Epithelial cell of proximal tubule (primary cell): ENCODE measurements around the gene TRERF1. TPM values are rescaled to one million over a fixed set of nuclear protein-coding genes. Genes with fewer than 3 reads are reported as not detected.

Experiments
- DNase-seq: peaks from one replicate; pipeline ENCODE4 v3.0.0-alpha.2; 2011; ENCODE audit warnings: low read depth
- H3K4me3 ChIP-seq: 2 replicates; pipeline ENCODE4 v1.5.1; 2011; ENCODE audit warnings: low read depth, mild to moderate bottlenecking, low read length
- total RNA-seq: library from RNA; depleted of rRNA; stranded (reverse); fragments of >200 nt; gene quantifications from 2 replicates; pipeline ENCODE4 v1.2.3, GENCODE V29; 2015
- TF ChIP-seq, protein P1 (sequence below): conservative IDR thresholded peaks from 2 replicates; pipeline ENCODE4 v1.5.1; 2012; ENCODE audit warnings: low read depth, mild to moderate bottlenecking, low read length

The TRERF1 gene
- total RNA-seq, 1 donor from 2014 or later = 2.2 TPM

DNA sequence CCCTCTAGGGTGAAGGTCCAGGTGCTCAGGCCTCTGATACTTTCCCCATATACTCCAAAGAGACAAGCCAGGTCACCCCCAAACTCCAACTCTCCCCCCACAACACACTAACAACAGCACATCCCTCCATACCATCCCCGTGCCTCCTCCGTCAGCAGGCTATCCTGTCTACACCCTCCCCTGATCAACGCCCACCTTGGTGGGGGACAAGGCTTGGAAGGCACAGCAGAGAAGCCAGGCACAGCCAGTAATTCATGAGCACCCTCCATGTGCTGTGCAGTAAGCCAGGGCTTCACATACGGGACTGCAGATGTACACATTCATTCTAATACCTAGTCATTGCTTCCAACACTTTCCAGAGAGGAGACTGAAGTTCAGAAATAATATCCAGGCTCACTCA, 57.6 kb downstream of the TRERF1 start:
- DNase-seq = no peak
- TF ChIP-seq, protein P1, sequence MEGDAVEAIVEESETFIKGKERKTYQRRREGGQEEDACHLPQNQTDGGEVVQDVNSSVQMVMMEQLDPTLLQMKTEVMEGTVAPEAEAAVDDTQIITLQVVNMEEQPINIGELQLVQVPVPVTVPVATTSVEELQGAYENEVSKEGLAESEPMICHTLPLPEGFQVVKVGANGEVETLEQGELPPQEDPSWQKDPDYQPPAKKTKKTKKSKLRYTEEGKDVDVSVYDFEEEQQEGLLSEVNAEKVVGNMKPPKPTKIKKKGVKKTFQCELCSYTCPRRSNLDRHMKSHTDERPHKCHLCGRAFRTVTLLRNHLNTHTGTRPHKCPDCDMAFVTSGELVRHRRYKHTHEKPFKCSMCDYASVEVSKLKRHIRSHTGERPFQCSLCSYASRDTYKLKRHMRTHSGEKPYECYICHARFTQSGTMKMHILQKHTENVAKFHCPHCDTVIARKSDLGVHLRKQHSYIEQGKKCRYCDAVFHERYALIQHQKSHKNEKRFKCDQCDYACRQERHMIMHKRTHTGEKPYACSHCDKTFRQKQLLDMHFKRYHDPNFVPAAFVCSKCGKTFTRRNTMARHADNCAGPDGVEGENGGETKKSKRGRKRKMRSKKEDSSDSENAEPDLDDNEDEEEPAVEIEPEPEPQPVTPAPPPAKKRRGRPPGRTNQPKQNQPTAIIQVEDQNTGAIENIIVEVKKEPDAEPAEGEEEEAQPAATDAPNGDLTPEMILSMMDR = no peak
- H3K4me3 ChIP-seq = no peak overlapping the region

DNA sequence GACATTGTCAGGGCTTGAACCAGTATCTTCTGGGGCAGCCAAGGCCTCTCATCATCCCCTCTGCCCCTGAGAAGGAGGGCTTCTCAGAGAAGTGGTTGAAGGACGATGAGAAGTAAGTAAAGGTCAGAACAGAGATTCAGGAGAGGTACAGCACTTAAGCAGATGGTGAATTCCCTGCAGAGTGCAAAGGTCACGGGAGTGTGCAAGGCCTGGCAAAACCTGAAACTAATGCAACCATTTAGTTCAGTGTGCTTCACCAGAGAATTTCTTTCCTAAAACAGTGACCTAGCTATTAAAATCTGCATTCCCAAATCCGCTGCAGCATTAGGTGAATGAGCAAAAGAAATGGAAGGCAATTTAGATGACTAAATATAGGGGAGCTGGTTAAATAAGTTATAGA, 58.4 kb downstream of the TRERF1 start:
- DNase-seq = no peak
- no peak overlapping the region for H3K4me3 ChIP-seq
- TF ChIP-seq, protein P1 = no peak

DNA sequence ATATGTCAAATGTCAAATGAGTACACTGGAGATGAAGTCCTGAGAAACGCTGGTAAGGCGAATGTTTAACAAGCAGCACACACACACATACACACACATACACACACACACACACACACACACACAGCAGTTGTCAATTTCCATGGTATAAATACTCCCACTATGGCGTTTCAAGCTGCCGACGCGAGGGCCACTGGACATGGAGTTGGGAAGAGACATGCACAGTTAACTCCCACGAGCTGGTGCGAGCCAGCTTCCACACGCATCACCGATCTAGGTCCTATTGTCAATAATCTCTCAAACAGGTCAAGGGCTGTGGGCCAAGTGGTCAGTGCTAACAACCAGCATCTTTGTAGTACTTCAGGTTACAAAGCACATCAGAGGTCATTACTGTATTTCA, 58.9 kb downstream of the TRERF1 start:
- no peak for DNase-seq
- TF ChIP-seq, protein P1 = no peak
- no peak overlapping the region for H3K4me3 ChIP-seq

DNA sequence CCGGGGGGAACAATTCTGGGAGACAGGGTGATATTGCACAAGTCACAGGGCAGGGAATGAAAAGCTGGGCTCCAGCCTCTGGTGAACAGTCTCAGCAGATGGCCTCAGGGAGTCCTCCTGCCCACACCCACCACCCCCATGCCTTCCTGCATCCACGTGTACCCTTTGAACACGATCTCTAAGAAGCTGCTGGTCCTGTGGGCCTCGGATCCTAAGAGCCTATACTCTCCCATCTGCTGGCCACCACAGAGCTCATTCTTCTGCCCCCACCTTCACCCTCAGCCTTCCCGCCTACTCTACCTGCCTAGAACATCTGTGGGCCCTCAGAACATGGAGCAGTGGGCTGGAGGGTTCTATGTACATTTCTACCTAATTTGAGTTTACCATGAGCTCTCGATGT, 60.3 kb downstream of the TRERF1 start:
- TF ChIP-seq, protein P1 = no peak
- no peak overlapping the region for H3K4me3 ChIP-seq
- DNase-seq = no peak

DNA sequence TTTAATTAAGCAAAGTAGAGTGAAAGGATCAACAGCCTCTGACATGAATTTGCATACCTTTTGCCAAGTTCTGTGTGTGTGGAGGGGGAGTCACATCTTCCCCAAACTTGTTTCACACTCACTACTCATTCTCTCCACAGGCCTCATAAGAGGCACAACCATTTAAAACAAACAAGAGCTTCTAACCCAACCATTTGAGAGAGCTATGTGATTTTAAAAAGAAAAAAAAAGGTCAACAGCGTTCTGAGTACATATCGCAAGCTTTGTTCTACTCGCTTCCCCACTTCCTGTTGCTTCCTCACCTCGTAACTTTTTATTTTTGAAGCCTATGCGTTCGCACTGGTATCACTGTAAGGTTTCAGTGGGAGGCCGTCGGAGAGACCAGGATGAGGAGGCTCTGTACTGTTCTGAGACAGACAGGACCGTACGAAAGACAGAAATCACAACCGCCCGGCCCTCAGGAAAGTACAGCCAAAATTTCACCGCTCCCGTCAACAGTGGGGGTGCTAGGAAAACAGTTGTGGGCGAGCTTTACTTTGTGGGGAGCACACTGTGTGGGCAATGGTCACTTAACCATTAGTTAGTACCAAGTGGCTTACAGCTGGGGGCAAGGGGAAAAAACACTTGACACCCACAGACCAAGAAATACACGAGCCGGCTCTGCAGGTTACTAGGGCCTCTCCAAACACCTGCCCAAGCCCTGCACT, 61.3 kb downstream of the TRERF1 start:
- TF ChIP-seq, protein P1 = no peak
- H3K4me3 ChIP-seq = no peak overlapping the region
- DNase-seq = no peak

DNA sequence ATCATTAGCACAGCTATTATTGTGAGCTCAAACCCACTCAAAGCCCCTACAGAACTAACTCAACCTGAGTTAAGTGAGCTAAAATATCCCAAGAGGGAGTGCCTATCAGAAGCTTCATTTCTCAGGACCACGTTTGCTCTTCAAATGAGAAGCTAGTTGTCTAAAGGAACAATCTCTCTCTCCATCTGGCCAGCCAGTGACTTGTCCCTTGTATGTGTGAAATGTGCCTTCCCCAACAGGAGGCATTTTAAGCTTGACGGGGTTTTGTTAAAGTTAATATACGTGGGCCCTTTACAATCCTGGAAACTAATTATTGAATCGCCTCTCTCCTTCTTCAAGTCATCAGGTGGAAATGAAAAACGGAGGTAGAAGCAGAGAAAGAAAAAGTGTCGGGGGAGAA, 62.0 kb downstream of the TRERF1 start:
- DNase-seq = no peak
- H3K4me3 ChIP-seq = no peak overlapping the region
- TF ChIP-seq, protein P1 = no peak

DNA sequence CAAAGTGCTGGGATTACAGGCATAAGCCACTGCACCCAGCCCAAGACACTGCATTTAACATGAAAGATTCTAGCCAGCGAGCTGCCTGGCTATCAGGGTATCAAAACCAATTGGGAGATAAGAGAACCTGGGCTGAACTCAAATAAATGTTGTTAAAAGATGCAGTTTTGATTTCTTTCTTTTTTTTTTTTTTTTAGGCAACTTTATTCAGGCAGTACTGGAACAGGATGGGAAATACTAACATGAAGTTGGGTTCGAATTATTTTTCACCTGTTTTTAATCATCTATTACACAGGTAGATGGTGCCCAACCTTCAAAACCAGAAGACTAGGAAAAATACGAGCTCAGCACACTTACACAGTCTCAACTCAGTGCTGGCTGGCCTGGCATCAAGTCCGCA, 63.7 kb downstream of the TRERF1 start:
- H3K4me3 ChIP-seq = no peak overlapping the region
- TF ChIP-seq, protein P1 = no peak
- no peak for DNase-seq
